CD4-positive, alpha-beta T cell treated with Interleukin-15 for 4 hours (primary cell): ENCODE data around the gene MAMLD1.

Source experiments
- DNase-seq: peaks from one replicate; pipeline ENCODE4 v3.0.0-alpha.2; 2020; ENCODE audit warnings: low spot score

Gene MAMLD1

GRCh38 chrX:150405576-150405975, 42.5 kb downstream of the MAMLD1 start:
- no peak for DNase-seq

DNA sequence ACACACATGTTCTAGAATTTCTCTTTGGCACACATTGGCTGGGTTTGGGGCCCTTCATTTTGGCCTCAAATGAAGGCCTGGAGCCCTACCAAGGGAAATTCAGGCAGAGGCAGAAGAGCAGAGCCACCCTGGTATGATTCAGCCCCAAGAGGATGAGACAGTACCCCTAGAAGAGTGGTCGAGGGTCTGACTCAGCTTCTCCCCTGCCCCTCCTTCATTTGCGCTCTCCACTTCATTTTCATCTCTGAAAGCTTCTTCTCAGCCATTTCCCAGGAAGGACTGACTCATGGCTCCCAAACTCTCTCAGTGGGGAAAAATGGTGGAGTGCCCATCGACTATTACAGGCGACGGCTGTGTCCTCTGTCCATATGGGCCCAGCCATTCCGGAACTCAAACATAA, 43.5 kb downstream of the MAMLD1 start:
- DNase-seq: no peak

- no peak for DNase-seq
These were observed 44.9 kb downstream of the MAMLD1 start for GRCh38 chrX:150408007-150408406.

DNA sequence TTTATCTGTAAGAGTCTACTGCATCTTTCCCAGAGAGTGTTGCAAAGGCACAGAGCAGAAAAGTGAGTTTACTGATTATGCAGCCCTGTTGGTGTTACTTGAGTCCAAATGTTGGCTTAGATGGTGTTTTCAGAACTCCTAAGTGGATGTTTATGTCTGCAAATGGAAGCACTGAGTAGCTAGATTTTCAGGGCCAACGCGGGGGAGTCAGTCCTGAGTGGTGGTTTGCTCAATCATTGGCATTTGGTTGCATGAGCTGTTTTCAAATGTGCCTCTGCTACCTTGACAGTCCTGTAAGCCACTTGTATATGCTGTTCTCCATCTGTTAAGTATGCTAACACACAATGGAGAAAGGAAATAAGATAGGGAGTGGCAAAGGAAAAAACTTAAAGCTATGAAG, 45.4 kb downstream of the MAMLD1 start:
- no peak for DNase-seq

DNA sequence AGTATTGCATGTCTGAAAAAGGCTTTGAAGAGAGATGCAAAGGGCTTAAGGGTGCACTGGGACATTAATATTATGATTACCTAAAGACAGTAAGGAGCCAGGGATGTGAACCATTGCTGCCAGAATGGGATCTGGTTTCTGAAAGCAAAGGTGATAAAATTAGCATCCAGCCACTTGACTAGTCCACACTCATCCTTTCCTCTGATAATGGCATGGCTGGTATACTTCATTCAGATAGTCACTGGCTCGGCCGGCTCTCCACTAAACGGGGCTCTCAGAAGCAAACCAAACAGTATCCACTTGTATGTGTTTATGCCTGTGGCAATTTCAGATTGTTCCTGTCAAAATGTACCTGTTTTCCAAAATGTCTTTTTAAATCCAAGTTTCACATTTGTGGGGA, 46.4 kb downstream of the MAMLD1 start:
- no peak for DNase-seq

DNA sequence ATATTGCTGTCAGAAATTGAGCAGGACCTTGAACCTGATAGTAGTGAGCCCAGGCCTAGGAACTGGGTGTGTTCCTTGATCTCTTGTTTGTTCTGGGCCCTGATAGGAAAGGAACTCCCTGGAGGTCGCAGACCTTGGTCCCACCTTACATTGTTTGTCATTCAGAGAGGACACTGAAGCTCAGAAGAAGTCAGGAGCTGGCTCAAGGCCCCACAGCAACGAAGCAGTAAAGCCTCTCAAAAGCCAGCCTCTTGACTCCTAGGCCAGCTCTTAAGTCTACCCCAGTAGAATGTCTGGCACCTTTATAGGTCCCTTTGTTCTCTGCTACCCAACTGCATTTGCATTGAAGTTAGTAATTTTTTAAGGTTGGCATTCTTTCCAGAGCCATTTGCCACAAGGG, 46.8 kb downstream of the MAMLD1 start:
- DNase-seq: no peak

GRCh38 chrX:150410513-150410912, 47.4 kb downstream of the MAMLD1 start:
- DNase-seq: peak; percentile 18

GRCh38 chrX:150411656-150412055, 48.5 kb downstream of the MAMLD1 start:
- no peak for DNase-seq

DNA sequence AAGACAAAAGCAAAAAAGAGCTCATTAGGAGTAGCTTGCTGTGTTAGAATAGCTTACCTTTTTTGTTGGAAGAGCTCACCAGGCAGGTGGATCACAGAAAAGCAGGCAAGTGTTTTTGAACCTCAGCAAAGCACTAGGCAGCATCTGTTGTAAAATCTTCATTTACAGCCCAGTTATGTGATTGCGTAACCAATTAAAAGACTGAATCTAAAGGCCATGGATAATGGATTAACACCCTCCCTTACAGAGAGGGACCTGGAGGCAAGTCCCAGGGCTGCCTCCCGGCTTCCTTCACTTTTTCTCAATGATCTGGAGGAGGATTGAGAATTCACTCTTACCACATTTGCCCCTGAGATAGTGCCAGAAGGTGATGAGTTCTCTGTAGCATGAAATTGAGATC, 51.1 kb downstream of the MAMLD1 start:
- no peak for DNase-seq

DNA sequence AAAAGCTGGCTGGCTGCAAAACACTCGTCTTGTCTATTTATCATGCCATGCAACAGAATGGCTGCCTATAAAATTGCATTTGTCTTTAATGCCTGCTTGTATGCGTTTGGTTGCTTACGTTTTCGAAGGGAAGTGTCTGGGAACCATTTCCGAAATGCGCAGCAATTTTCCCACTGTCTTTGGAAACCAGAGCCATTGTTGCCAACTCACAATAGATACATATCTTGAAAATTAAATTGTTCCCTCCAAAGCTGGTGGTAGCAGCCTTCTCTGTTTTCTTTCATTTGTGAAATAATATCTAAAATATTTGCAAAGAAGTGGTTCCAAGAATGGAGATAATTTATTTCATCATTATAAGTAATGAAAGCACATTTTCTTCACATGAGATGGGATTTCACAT, 53.4 kb downstream of the MAMLD1 start:
- no peak for DNase-seq

DNA sequence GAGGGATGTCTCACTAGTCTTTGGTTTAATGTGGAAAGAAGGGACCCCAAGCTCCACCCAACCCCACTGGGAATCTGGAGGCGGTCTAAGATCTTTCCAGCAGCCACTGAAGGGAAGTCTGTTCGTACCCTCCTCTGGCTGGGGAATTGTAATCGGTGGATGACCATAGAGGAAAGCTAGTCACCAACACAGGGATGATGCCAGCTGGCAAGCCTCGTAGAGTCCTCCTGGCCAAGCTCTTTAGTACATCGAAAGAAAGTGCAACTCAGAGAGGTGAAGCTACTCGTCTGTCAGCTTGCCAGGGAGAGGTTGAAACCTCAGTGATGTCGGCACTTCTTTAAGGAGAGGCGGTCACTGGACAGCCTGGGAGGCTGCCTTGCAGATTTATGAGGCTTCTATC, 58.7 kb downstream of the MAMLD1 start:
- no peak for DNase-seq

GRCh38 chrX:150429594-150429993, 66.5 kb downstream of the MAMLD1 start:
- no peak for DNase-seq

GRCh38 chrX:150436195-150436594, 73.1 kb downstream of the MAMLD1 start:
- no peak for DNase-seq

DNA sequence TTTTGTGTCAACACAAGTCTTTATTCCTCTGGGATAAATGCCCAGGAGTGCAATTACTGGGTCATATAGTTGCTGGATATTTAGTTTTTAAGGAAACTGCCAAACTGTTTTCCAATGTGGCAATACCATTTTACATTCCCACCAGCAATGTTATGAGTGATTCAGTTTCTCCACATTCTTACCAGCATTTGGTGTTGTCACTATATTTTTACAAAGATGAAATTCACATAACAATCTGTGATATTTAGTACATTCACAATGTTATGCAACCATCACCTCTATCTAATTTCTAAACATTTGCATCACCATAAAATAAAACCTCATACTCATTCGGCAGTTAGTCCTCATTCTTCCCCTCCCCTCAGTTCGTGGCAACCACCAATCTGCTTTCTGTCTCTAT, 75.0 kb downstream of the MAMLD1 start:
- no peak for DNase-seq

DNA sequence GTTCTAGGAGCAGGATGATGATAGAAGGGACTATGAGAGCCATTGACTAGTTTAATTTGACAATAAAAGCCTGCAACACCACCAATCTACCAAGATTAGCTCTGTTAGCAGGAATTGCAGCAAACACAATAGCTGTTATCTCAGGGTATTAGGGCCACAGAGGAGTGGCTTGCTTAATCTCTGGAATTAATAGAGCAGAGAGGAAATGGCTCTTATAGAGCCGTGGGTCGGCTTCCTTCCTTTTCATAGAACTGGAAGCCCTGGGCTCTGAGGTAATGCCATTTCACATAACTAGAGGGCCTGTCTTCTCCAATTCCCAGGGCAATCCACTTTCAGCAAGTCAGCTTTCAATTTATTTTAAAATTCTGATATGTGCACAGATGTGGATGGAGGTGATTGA, 83.0 kb downstream of the MAMLD1 start:
- no peak for DNase-seq

DNA sequence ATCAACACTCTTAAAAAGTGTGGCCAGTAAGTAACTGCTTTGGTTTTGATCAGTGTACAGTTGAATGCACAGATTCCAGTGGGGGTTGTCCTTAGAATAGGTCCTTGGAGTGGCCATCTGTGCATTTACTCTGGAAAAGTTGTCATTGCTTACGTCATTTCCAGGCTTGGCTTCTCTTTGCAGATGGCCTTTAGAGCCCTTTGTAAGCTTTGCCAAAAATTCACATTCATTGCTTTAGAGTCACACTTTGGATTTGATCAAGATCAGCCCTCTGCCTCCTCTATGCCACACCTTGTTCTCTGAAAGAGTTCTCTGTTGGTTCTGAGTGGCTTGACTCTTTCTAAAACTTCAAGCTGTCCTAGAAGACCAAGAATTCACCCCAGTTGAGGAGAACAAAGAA, 83.9 kb downstream of the MAMLD1 start:
- DNase-seq: no peak

DNA sequence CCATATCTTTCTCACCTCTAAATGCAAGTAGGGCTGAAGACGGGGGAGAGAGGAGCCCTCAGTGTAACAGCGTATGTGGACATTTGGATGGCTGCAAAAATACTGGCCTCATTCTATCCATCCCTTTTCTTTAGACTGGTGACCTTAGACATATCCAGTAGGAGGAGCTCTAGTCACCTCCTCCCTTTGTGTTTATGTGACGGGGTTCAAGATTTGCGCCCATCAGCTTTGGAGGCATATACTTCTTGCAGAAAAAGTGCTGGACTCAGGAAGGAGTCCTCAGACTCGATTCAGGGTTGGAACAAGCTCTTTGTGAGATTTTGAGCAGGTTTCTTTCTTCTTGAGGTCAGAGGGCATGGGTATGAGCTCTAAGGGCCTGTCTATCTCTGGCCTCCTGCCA, 86.2 kb downstream of the MAMLD1 start:
- no peak for DNase-seq

GRCh38 chrX:150450519-150451177, 87.5 kb downstream of the MAMLD1 start:
- no peak for DNase-seq

DNA sequence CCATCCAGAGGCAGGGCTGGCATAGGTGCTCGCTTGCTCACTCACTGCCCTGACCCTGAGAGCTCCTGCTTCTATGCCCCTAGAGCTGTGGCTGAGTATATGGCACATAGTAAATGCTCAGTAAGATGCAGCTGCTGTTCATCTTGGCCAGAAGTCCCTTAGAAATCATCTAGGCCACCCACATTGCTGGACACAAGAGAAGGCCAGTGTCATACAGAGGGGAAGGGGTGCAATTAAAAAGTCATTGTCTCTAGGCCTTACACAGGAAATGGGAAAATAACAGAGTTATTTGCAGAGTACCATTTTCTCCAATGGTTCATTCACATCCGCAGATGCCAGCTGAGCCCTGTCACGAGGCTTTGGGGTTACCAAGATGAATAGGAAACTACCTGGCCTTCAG, 88.8 kb downstream of the MAMLD1 start:
- no peak for DNase-seq

DNA sequence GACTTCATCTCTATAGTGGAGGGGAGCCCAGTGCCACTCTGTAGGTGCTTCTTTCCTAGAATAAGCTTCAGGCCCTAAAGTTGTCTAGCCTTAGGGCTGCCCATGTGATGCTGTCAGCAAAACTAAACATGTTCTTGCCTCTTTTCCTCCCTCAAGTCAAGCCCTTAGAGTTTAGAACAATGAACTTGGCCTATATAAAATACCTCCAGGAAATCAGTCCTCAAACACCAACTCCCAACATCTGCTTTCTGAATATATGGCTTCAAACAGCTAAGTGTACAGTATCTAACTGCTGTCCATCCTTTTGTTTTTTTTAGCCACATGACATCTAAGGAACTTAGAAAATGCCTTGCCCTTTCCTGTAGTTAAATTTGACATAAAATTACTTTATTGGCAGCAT, 91.0 kb downstream of the MAMLD1 start:
- no peak for DNase-seq

GRCh38 chrX:150454508-150455214, 91.5 kb downstream of the MAMLD1 start:
- DNase-seq: no peak

DNA sequence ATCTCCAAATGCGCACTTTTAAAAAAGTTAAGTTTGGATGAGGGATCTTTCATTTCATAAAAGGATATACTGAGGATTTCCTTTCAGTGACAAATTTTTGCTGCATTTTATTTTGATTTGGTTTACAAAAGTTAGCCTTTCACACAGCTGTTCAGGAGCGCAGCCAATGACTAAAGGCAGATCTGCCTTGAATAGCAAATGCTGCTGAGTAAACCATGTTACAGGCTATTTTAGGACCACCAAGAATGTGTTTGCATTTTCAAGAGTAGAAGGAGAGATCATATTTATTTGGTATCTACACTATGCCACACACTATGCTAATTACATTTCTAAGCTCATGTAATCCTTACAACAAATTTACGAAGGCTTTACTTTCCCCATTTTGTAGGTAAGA, 92.1 kb downstream of the MAMLD1 start:
- DNase-seq: no peak

GRCh38 chrX:150456466-150456865, 93.3 kb downstream of the MAMLD1 start:
- no peak for DNase-seq

GRCh38 chrX:150456941-150457340, 93.8 kb downstream of the MAMLD1 start:
- DNase-seq: no peak
